ENCODE results near the gene FIGN.

GRCh38 chr2:163734401-163734800 is 1.4 kb downstream of the FIGN start:
- no peak for TF ChIP-seq CTCF (conservative IDR thresholded peaks at IDR 0.05; ENCODE audit: low read depth, low read length)
- TF ChIP-seq EZH2 (IDR thresholded peaks at IDR 0.05; ENCODE audit: low read length, unreplicated experiment) = no peak
- TF ChIP-seq EZH2phosphoT487 (IDR thresholded peaks at IDR 0.05; ENCODE audit: borderline replicate concordance, low read length) = no peak
